GM08714 (cell line): ENCODE data around the gene OR51B5.
"Not testable (repeated sequence)": the region's sequence is repeated elsewhere in the genome, so short reads cannot be mapped to it uniquely, and the experiment has no call there.

ENCODE experiments used
- H3K4me3 ChIP-seq: fragments of 200-500 bp; sonication (Bioruptor generic); 2 replicates; pipeline ENCODE4 v1.5.1; 2014; ENCODE audit warnings: mild to moderate bottlenecking, low read length, inconsistent platforms
- ZNF274 ChIP-seq: IDR thresholded peaks from 2 replicates; pipeline ENCODE4 v1.6.1; 2012; ENCODE audit warnings: mild to moderate bottlenecking, low read depth, low read length

The OR51B5 gene

DNA sequence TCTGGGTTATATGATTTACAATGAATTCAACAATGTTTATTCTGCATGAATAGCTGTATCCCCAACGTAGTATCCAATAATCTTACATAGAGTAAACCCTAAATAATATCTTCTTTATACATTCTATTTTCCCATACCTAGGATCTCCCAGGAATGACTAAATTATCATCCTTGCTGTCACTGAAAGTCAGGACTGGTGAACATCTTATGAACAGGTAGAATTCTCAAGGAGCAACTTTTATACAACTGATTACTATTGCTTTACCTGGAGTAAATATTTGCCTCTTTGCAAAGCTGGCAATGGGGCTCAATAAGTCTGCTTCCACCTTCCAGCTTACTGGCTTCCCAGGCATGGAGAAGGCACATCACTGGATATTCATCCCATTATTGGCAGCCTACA lies 7.9 kb upstream of the OR51B5 start, which contains the start of gene OR51B6:
Gene OR51B6, plus strand, starts transcription at position 301 of the 400 bp plus-strand sequence. Its CDS starts 0 bp downstream, at position 301.
- no peak within 1 kb of the TSS for H3K4me3 ChIP-seq
- TF ChIP-seq ZNF274: no peak

DNA sequence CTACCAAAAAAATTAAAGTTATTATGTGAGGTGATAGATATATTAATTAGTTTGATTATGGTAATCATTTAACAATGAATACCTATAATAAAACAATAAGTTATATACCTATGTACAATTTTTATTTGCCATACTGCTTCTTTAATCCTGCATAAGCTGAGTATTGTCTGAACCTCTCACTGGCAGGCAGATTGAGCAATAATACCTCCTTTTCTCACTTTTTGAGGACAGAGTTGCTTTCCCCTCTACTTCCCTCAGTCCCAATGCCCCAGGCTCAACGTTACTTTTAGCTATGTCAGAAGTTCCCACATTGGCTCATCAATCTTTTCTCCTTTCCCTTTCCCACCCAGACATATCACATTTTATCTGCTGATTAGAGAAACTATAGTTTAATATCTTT lies 6.2 kb upstream of the OR51B5 start:
- H3K4me3 ChIP-seq: no peak overlapping the region
- no peak for TF ChIP-seq ZNF274

DNA sequence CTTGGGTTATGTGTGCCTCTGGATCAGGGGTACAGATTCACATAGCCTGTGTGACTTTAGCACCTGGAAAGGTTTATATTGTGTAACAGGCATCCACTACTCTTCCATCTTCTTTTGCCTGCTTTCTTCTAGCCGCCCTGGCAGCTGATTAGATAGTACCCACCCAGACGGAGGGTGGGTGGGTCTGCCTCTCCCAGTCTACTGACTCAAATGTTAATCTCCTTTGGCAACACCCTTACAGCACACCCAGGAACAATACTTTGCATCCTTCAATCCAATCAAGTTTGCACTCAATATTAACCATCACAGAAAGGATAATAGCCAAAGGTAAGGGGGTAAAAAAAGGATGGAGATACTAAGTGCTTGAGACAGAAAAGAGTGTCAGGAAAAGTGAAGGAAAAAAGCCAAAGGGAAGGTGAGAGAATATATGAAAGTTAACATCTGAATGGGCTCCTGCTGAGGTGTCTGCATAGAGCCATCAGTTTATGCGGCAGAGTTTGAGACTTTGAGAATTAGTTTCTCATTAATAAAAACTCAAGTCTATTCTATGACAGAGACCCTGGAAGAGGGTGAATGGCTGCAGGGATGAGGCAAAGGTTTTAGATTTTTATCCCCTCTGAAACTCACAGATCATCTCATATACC lies 5.3 kb upstream of the OR51B5 start:
- no peak overlapping the region for H3K4me3 ChIP-seq

DNA sequence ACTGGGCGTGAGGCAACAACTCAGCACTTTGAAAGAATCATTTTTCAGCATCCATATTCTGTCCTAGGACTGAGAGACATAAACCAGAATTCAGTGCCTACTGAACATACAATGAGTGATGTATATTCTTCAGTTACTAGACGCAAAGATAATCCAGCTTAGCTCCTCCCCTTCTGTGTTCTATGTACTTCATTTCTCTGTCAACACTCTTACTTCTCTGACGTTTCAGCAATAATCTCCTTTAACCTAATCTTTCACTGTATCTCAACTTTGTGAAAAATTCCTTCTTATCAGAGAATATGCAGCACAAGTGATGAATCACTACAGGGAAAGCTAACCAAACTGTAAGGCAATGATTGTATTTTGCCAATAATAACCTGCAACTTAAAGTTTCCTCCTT lies 2.5 kb upstream of the OR51B5 start:
- H3K4me3 ChIP-seq: no peak overlapping the region
- TF ChIP-seq ZNF274: no peak

More for the DNA sequence above, 5.3 kb upstream of the OR51B5 start:
- TF ChIP-seq ZNF274: no peak

DNA sequence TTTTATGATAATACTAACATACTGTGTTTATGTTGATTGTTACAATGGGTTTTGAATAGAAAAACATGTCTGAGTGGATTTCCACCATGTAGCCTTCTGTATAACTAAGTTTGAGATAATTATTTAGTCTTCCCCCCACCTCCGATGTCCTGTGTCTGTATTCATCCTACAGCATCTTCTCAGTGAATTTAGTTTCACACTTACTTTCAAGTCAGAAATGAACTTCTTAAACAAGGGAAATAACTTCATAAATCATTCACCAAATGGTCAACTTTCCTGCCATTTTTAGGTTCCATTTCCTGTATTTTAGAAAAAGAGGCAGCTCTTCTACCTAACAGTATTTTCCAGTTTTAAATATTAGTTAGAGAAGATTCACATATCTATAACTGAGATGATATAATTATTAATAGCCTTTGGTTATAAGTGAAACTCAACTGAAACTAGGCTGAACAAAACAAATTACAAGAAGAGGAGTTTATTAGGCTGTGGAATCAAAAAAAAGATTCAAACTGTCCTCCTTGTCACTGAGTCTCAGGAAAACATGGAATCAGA lies 3.5 kb downstream of the OR51B5 start:
- H3K4me3 ChIP-seq: no peak overlapping the region
- no peak for TF ChIP-seq ZNF274

DNA sequence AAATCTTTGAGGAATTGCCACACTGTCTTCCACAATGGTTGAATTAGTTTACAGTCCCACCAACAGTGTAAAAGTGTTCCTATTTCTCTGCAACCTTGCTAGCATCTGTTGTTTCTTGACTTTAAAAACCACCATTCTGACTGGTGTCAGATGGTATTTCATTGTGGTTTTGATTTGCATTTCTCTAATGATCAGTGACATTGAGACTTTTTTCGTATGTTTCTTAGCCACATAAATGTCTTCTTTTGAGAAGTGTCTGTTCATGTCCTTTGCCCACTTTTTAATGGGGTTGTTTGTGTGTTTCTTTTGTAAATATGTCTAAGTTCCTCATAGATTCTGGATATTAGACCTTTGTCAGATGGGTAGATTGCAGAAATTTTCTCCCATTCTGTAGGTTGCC lies 6.1 kb downstream of the OR51B5 start:
- not testable (repeated sequence) for H3K4me3 ChIP-seq

DNA sequence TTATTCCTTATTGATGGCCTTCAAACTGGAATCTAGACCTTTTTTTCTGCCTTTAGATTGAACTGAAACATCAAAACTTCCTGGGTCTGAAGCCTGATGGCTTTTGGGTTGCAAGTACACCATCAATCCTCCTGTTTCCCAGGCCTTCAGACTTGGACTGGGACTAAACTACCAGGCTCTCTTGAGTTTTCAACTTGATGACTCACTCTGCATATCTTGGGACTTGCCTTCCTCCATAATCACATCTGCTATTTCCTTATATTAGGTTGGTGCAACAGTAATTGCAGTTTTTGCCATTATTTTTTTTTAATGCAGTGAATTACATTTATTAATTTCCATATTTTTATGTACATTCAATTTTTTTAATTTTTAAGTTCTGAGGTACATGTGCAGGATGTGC lies 7.0 kb downstream of the OR51B5 start:
- no peak overlapping the region for H3K4me3 ChIP-seq
- no peak for TF ChIP-seq ZNF274

DNA sequence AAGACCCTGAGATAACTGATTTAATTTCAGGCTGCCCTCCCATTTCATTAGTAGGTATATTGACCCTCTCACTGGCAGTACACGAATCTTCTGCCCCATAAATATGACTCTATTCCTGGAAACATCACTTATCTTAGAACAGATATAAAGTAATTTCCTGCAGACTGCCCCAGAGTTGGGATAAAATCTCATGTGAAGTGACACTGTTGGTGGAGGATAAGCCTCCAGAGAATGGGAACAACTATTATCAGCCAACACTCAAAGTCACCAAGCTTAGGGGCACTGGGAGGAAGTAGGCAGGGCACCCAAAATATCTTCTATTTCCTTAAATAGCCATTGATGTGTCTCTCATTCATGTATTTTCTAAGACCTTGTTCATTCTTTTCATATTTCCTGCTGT lies 8.2 kb downstream of the OR51B5 start:
- no peak overlapping the region for H3K4me3 ChIP-seq
- no peak for TF ChIP-seq ZNF274

DNA sequence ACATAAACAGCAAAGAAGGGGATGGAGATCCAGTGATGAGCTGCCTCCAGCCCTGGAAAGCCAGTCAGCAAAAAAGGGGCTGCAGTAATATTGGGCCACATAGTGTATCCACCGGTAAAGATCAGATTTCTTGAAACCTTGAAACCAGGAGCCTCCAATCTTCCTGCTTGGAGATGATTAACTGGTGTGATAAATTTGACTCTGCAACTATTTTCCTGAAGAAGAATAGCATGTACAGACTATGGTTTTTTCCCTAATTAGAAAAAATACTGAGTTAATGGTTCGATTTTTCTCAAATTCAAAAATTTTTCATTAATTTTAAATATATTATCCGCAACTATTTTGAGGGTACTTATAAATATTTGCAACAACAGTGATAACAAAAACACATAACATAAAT lies 19.1 kb downstream of the OR51B5 start, which contains the start of gene OR51B2:
Gene OR51B2, minus strand, starts transcription at position 101 of the 400 bp plus-strand sequence. Its CDS starts 0 bp downstream, at position 101.
- TF ChIP-seq ZNF274: no peak
- no peak within 1 kb of the TSS for H3K4me3 ChIP-seq

DNA sequence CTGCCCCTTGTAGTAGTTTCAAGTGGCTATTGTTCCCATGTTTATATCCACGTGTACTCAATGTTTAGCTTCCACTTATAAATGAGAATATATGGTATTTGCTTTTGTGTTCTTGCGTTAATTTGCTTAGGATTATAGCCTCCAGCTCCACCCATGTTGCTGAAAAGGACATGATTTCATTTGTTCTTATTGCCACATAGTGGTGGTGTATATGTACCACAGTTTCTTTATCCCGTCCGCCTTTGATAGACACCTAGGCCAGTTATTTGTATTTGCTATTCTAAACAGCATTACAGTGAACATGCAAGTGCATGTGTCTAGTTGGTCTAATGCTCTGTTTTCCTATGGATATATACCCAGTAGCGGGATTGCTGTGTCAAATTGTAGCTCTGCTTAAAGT lies 26.0 kb downstream of the OR51B5 start:
- H3K4me3 ChIP-seq: no peak overlapping the region
- no peak for TF ChIP-seq ZNF274

DNA sequence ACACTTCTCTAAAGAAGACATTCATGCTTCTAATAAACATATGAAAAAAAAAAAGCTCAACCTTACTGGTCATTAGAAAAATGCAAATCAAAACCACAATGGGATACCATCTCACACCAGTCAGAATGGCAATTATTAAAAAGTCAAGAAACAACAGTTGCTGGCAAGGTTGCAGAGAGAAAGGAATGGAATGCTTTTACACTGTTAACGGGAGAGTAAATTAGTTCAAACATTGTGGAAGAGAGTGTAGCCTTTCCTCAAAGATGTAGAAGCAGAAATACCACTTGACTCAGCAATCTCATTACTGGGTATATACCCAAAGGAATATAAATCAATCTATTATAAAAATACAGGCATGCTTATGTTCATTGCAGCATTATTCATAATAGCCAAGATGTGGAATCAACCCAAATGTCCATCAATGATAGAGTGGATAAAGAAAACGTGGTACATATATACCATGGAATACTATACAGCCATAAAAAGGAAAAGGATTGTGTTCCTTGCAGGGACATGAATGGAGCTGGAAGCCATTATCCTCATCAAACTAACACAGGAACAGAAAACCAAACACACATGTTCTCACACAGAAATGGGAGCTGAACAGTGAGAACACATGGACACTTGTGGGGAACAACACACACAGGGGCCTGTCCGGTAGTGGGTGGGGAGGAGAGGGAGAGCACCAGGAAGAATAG lies 29.8 kb downstream of the OR51B5 start:
- H3K4me3 ChIP-seq: not testable (repeated sequence)

DNA sequence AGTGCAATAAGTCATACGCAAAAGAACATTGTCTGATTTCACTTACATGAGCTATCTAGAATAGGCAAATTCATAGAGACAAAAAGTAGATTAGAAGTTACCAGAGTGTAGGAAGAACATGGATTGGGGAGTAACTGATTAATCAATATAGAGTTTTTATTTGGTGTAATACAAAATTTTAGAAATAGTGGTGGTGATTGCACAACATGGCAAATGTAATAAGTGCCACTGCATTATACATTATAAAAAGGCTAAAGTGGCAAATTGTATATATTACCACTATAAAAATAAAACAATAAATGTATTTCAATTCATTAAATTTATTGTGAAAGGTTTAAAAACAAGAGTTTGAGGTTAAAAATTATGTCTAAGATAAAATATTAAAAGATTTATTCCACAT lies 32.9 kb downstream of the OR51B5 start:
- H3K4me3 ChIP-seq: no peak overlapping the region
- no peak for TF ChIP-seq ZNF274

DNA sequence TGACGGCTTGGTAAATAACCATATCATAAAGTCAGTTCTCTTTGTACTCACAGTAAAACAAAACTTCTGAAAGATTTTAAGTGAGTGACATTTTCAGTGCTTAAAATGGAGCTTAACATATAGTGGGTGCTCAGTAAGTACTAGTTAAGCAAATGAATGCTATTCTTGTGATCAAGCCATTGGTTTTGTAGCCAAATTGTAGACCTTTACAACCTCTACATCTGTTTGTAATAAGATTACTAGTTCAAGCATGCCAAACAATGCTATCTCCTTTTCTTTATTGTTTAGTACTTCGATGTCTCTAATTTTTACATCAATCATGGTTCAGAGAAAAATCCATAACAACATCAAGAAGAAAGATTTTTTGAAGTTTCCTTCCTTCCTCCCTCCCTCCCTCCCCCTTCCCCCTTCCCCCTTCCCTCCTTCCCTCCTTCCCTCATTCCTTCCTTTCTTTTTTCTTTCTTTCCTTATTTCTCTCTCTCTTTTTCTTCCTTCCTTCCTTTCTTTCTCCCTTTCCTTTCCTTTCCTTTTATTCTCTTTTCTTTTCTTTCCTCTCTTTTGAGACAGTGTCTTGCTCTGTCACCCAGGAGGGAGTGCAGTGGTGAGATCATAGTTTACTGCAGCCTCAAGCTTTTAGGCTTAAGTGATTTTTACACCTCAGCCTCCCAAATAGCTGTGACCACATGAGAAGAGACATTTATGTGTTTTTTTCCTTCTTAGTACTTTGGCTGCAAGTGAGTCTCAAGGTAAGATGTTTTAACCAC lies 35.9 kb downstream of the OR51B5 start:
- H3K4me3 ChIP-seq: no peak overlapping the region
- no peak for TF ChIP-seq ZNF274

DNA sequence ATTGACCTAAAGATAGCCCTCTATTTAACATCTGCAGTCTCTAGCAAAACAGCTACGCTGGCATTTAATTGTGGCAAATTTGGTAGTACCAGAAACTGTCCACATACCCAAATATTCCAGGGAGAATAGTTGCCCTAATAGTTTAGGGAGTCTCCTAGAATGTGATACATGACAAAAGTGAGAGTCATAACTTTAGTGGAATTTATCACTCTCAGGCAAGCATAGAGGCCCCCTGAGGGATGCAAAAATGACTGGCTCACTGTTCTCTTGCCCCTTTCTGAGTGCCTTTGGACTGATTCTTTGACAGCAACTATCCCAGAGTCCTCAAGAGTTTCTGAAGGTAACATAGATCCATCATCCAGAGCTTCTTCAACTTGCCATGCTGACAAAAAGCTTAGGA lies 39.3 kb downstream of the OR51B5 start:
- no peak overlapping the region for H3K4me3 ChIP-seq

DNA sequence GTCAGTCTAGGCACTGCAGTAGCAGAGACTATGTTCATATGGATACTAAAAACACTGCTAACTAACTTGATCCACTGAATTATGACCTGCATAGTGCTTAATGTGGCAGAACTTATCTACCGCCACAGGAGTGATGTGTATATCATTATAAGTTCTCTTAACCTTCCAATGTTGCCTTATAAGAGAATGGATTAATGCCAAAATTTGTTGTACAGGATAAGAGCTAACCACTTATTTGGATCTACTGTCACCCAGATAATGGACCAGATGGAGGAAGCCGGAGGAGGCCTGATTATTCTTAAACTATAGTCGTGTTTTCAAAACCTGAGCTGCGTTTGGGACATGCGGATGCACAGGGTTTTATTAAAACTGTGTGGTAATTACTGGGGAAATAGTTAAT lies 39.7 kb downstream of the OR51B5 start:
- H3K4me3 ChIP-seq: no peak overlapping the region
- no peak for TF ChIP-seq ZNF274

More for the DNA sequence above, 39.3 kb downstream of the OR51B5 start:
- TF ChIP-seq ZNF274: no peak
